Natural killer cell treated with Interleukin-12 subunit alpha and Interleukin-12 subunit beta and Interleukin-15 and Interleukin-18, amount 100 ng/mL, for 72 hours (primary cell): ENCODE data around the gene AGAP1. TPM values are rescaled to one million over a fixed set of nuclear protein-coding genes. Genes with fewer than 3 reads are reported as not detected.

ENCODE experiments used
- ATAC-seq, 2 donors: fragments of 150-1000 bp; cut with Tn5 transposase in 1 of 2; sonication (Bioruptor Pico), chemical (Tn5 transposase) in 1 of 2; 2 replicates each; pipeline ENCODE4 v1.10.0; 2021
- DNase-seq: peaks from one replicate; pipeline ENCODE4 v3.0.0; 2022; ENCODE audit warnings: low spot score
- H3K27ac Mint-ChIP-seq, 2 donors: 1 replicate in 1 of 2; 2 replicates in 1 of 2; pipeline ENCODE4 v1.8.0; 2022; ENCODE audit warnings: mixed read lengths in 2 of 2, mild to moderate bottlenecking in 1 of 2, moderate library complexity in 1 of 2
- H3K27me3 Mint-ChIP-seq, 2 donors: 1 replicate in 1 of 2; 2 replicates in 1 of 2; pipeline ENCODE4 v1.8.0; 2022; ENCODE audit warnings: mixed read lengths in 2 of 2
- H3K36me3 Mint-ChIP-seq: one replicate; pipeline ENCODE4 v1.8.0; 2022; ENCODE audit warnings: mixed read lengths
- H3K4me1 Mint-ChIP-seq, 2 donors: 1 replicate in 1 of 2; 2 replicates in 1 of 2; pipeline ENCODE4 v1.8.0; 2022; ENCODE audit warnings: low read depth in 2 of 2, mixed read lengths in 2 of 2, mild to moderate bottlenecking in 1 of 2
- H3K4me3 Mint-ChIP-seq: one replicate; pipeline ENCODE4 v1.8.0; 2022; ENCODE audit warnings: mixed read lengths
- H3K9me3 Mint-ChIP-seq: 2 replicates; pipeline ENCODE4 v1.8.0; 2022; ENCODE audit warnings: mixed read lengths
- total RNA-seq, 2 donors: library from RNA; stranded (reverse); gene quantifications; one replicate each; pipeline ENCODE4 v1.2.3, GENCODE V29; 2022

Gene AGAP1
- total RNA-seq, 2 donors from 2014 or later: 5.2 to 7.4 TPM

DNA sequence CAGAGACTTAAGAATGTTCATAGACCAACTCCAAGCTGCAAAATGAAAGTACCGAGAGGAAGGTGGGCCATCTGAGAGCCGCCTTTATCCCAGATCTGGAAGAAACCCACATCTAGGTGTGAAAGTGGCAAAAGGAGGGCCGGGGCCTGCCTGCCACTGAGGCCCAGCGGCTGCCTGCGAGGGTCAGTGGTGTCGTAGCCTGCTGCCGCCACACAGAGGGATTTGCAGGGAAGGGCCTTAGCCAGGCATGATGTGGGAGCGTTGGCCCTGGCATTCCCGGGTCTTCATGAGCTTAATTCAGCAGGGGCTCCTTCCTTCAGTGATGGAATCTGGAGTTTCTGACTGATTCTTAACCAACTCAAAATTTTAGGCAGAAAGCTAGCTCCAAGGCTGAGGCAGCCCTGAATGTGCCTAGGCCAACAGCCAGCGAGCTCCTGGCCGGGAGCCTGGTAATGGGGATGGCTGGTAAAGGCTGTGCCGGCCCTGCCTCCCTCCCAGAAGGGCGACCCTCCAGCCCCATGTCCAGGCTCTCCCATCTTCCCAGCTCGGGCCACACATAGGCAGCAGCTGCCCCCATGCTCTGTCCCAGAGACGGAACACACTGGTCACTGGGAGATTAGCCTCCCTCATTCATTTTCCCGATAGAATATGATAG, 230.1 kb downstream of the AGAP1 start:
- Mint-ChIP-seq H3K27ac (no peak overlapping the region), H3K36me3 (no peaks in the 10 kb centered on the region), H3K4me3 (no peak overlapping the region), H3K4me1 (peaks cover 6 to 14% of the 10 kb centered on the region in 2 donors), H3K9me3 (no peaks in the 10 kb centered on the region), H3K27me3 (no peaks in the 10 kb centered on the region)
- no peak for ATAC-seq
- peak; percentile 46 for DNase-seq

DNA sequence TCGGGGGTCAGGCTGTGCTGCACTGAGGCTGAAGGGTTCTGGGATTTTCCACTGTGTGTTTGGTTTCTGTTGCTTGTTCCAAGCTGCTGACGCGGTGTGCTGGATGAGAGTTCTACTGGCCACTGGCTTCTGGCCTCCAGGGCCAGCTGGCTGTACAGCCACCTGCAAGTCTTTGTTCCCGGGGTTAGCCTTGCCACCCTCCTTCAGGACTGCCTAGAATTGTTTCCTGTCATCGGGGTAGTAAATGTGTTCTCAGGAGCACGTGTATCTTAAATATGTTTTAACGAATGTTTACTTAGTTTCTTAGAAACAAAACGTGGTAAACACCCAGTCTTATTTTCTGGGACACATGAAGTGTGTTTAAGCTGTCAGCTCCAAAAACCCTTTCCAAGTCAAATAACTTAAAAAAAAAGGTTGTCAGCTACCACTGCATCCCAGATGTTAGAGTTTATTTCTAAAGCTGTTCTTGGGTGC, 231.2 kb downstream of the AGAP1 start:
- peaks cover 6 to 12% of the 10 kb centered on the region in 2 donors for H3K4me1 Mint-ChIP-seq

DNA sequence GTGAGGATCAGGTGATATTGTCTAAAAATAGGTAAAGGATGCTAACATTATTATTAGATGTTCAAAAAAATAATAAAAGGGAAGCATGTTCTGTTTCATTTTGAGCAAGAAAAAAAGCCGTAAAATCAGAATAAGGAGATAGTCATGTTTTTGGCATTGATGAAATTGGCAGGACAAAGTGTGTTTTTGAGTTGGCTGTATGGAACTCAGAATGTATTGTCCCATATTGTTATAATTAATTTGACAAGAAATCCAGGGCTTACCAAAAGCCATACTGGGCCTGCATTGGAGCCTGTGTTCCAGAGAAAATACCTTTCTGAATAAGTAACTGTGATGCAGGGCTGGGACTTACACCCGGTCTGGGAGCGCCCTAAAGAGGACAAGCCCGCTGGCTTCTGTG, 232.0 kb downstream of the AGAP1 start:
- no peak for DNase-seq
- H3K27me3 Mint-ChIP-seq: no peaks in the 10 kb centered on the region
- no peaks in the 10 kb centered on the region for H3K9me3 Mint-ChIP-seq
- H3K36me3 Mint-ChIP-seq: no peaks in the 10 kb centered on the region
- H3K27ac Mint-ChIP-seq: no peak overlapping the region
- H3K4me1 Mint-ChIP-seq: peaks cover 0 to 5% of the 10 kb centered on the region in 2 donors
- no peak overlapping the region for H3K4me3 Mint-ChIP-seq
- ATAC-seq: no peak

More for the DNA sequence above, 231.2 kb downstream of the AGAP1 start:
- ATAC-seq: no peak
- no peak for DNase-seq
- H3K9me3 Mint-ChIP-seq: no peaks in the 10 kb centered on the region
- no peak overlapping the region for H3K27ac Mint-ChIP-seq
- H3K27me3 Mint-ChIP-seq: no peaks in the 10 kb centered on the region
- no peaks in the 10 kb centered on the region for H3K36me3 Mint-ChIP-seq
- H3K4me3 Mint-ChIP-seq: no peak overlapping the region

- Mint-ChIP-seq H3K9me3 (no peaks in the 10 kb centered on the region), H3K4me1 (peaks cover 0 to 5% of the 10 kb centered on the region in 2 donors), H3K27me3 (no peaks in the 10 kb centered on the region), H3K4me3 (no peak overlapping the region), H3K27ac (no peak overlapping the region), H3K36me3 (no peaks in the 10 kb centered on the region)
- ATAC-seq: no peak
- DNase-seq: peak; percentile 44
Observed at GRCh38 chr2:235726554-235726953, 232.7 kb downstream of the AGAP1 start.

- ATAC-seq: no peak
- H3K27me3 Mint-ChIP-seq: no peaks in the 10 kb centered on the region
- peaks cover 0 to 5% of the 10 kb centered on the region in 2 donors for H3K4me1 Mint-ChIP-seq
- no peak overlapping the region for H3K4me3 Mint-ChIP-seq
- no peak for DNase-seq
- no peaks in the 10 kb centered on the region for H3K9me3 Mint-ChIP-seq
- no peaks in the 10 kb centered on the region for H3K36me3 Mint-ChIP-seq
- H3K27ac Mint-ChIP-seq: no peak overlapping the region
Observed at GRCh38 chr2:235727174-235727573, 233.3 kb downstream of the AGAP1 start.

DNA sequence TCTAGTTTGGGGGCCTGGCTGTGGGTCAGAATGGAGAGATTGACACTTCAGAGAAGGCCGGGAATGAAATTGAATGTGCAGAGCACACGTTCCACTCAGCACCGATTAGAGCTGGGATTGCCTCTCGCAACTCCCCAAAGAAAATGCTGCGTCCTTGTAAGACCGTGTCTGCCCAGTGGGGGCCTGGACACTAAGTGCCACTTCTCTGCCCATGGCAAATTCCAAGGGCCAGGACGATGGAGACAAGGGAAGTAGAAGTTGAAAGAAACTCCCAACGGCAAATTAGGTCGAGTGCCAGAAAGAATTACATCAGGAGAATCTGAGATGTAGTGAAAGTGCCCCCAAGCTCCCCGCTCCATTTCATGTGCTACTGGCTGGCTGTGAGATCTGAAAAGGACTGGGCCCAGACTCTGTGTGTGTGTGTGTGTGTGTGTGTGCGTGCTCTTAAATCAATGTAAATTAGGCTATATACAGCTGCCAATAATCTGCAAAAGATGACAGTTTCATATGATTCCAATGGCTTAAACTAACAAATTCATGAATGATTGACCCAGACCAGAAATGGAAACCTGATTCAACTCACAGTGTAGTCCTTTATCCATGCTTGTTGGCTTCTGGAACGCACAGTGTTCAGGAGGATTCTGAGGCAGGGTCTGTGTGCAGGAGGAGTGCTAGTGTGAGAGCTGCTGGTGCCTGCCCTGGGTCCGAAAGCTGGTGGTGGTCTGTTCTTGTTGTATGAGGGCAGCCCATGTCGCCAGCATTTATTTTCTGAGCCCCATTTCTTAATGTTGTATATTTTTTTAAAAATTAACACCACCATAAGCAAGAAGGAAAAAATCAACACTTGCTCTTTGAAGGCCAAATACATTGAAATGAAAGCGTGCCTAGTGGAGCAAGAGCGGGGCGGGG, 234.3 kb downstream of the AGAP1 start:
- no peaks in the 10 kb centered on the region for H3K36me3 Mint-ChIP-seq
- H3K4me1 Mint-ChIP-seq: peaks cover 0 to 7% of the 10 kb centered on the region in 2 donors
- H3K27ac Mint-ChIP-seq: no peak overlapping the region
- H3K9me3 Mint-ChIP-seq: no peaks in the 10 kb centered on the region
- ATAC-seq (no peak), DNase-seq (peak; percentile 22)
- H3K27me3 Mint-ChIP-seq: no peaks in the 10 kb centered on the region
- no peak overlapping the region for H3K4me3 Mint-ChIP-seq

- Mint-ChIP-seq H3K27ac (no peak overlapping the region), H3K9me3 (no peaks in the 10 kb centered on the region), H3K4me1 (peaks cover 0 to 7% of the 10 kb centered on the region in 2 donors), H3K27me3 (no peaks in the 10 kb centered on the region), H3K36me3 (no peaks in the 10 kb centered on the region), H3K4me3 (no peak overlapping the region)
- DNase-seq (peak; percentile 44), ATAC-seq (no peak)
Observed at GRCh38 chr2:235728800-235729556, 235.1 kb downstream of the AGAP1 start.

GRCh38 chr2:235729557-235729947, 235.7 kb downstream of the AGAP1 start:
- Mint-ChIP-seq H3K4me3 (no peak overlapping the region), H3K27ac (no peak overlapping the region), H3K27me3 (no peaks in the 10 kb centered on the region), H3K9me3 (no peaks in the 10 kb centered on the region), H3K36me3 (no peaks in the 10 kb centered on the region), H3K4me1 (peaks cover 0 to 7% of the 10 kb centered on the region in 2 donors)
- ATAC-seq (no peak), DNase-seq (no peak)

GRCh38 chr2:235730115-235730514, 236.3 kb downstream of the AGAP1 start:
- H3K4me1 Mint-ChIP-seq: peaks cover 0 to 7% of the 10 kb centered on the region in 2 donors
- no peaks in the 10 kb centered on the region for H3K9me3 Mint-ChIP-seq
- no peak for ATAC-seq
- no peak overlapping the region for H3K27ac Mint-ChIP-seq
- DNase-seq: peak; percentile 23
- H3K36me3 Mint-ChIP-seq: no peaks in the 10 kb centered on the region
- H3K27me3 Mint-ChIP-seq: no peaks in the 10 kb centered on the region
- no peak overlapping the region for H3K4me3 Mint-ChIP-seq

DNA sequence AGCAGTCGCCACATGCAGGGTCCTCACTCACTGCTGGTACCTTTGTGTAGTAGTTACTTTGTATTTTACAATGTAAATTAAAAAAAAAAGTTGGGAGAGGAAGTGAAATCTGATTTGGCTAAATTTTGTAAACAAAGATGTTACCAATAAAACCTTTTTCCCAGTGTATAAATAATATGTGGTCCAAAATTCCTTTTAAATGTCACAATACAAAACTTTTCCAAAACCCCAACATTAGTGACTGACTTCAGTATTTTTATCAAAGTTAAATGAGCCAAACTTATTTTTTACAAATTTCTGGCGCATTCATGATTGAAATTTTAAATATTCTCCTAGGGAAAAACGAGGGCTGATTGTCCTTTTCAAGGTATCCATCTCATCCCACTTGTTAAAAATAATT, 239.9 kb downstream of the AGAP1 start:
- H3K4me1 Mint-ChIP-seq: peaks cover 0 to 19% of the 10 kb centered on the region in 2 donors
- no peak overlapping the region for H3K27ac Mint-ChIP-seq
- no peaks in the 10 kb centered on the region for H3K9me3 Mint-ChIP-seq
- DNase-seq: no peak
- H3K36me3 Mint-ChIP-seq: no peaks in the 10 kb centered on the region
- H3K27me3 Mint-ChIP-seq: no peaks in the 10 kb centered on the region
- no peak for ATAC-seq
- no peak overlapping the region for H3K4me3 Mint-ChIP-seq

GRCh38 chr2:235734168-235734567, 240.3 kb downstream of the AGAP1 start:
- Mint-ChIP-seq H3K4me1 (peaks cover 0 to 19% of the 10 kb centered on the region in 2 donors), H3K4me3 (no peak overlapping the region), H3K27me3 (no peaks in the 10 kb centered on the region), H3K27ac (no peak overlapping the region), H3K9me3 (no peaks in the 10 kb centered on the region), H3K36me3 (no peaks in the 10 kb centered on the region)
- ATAC-seq (no peak), DNase-seq (peak; percentile 40)

- H3K27me3 Mint-ChIP-seq: no peaks in the 10 kb centered on the region
- no peaks in the 10 kb centered on the region for H3K36me3 Mint-ChIP-seq
- H3K27ac Mint-ChIP-seq: no peak overlapping the region
- ATAC-seq (no peak), DNase-seq (peak; percentile 38)
- no peaks in the 10 kb centered on the region for H3K9me3 Mint-ChIP-seq
- H3K4me3 Mint-ChIP-seq: no peak overlapping the region
- H3K4me1 Mint-ChIP-seq: peaks cover 0 to 19% of the 10 kb centered on the region in 2 donors
Observed at GRCh38 chr2:235734688-235735231, 240.9 kb downstream of the AGAP1 start.

- DNase-seq (peak; percentile 52), ATAC-seq (no peak)
- peaks cover 0 to 14% of the 10 kb centered on the region in 2 donors for H3K4me1 Mint-ChIP-seq
- H3K9me3 Mint-ChIP-seq: no peaks in the 10 kb centered on the region
- H3K36me3 Mint-ChIP-seq: no peaks in the 10 kb centered on the region
- no peak overlapping the region for H3K27ac Mint-ChIP-seq
- no peaks in the 10 kb centered on the region for H3K27me3 Mint-ChIP-seq
- H3K4me3 Mint-ChIP-seq: no peak overlapping the region
Observed at GRCh38 chr2:235737396-235737795, 243.6 kb downstream of the AGAP1 start.
